ENCODE data around the gene ZBED3. TPM values are rescaled to one million over a fixed set of nuclear protein-coding genes. Genes with fewer than 3 reads are reported as not detected.
A peak's percentile ranks its signal among the peaks of the same experiment; 100 is the strongest.

Gene ZBED3
- total RNA-seq, 5 donors from 2014 or later (not counting 1 experiment from before 2014, with no cell fraction given) = 2.9 to 5.1 (median 4.3) TPM

GRCh38 chr5:77035950-77036349, 51.1 kb downstream of the ZBED3 start:
- H3K4me3 ChIP-seq (ENCODE audit: control insufficient read depth in 1 of 2, extremely low read depth in 1 of 2, low read length in 1 of 2) = no peak overlapping the region
- ChIA-PET CTCF (no interaction called here), POLR2A (no interaction called here)
- peaks cover 4 to 8% of the 10 kb centered on the region in 2 experiments for H3K4me1 ChIP-seq (ENCODE audit: control insufficient read depth in 1 of 2, extremely low read depth in 1 of 2, insufficient read depth in 2 of 2, low read length in 2 of 2)
- Mint-ChIP-seq H3K27me3 (no peaks in the 10 kb centered on the region), H3K36me3 (peaks cover 39% of the 10 kb centered on the region), H3K4me3 (no peak overlapping the region), H3K4me1 (peaks cover 27 to 51% (median 35%) of the 10 kb centered on the region in 3 donors), H3K27ac (no peak overlapping the region), H3K9me3 (no peaks in the 10 kb centered on the region)
- H3K27ac ChIP-seq (ENCODE audit: low read length) = no peak overlapping the region
- H3K9me3 ChIP-seq = no peaks in the 10 kb centered on the region
- H3K27me3 ChIP-seq (replicated peaks in 1 of 2; ENCODE audit: control insufficient read depth in 2 of 2, extremely low read depth in 1 of 2, insufficient read depth in 2 of 2, low read length in 1 of 2) = no peaks in the 10 kb centered on the region
- ATAC-seq (replicated peaks in 1 of 4) = no peak
- DNase-seq = no peak
- no CpG with 5 or more reads among the region's 1 CpG for WGBS (ENCODE audit: insufficient coverage)
- H3K36me3 ChIP-seq (ENCODE audit: control insufficient read depth in 2 of 2, extremely low read depth in 1 of 2, insufficient read depth in 1 of 2, low read length in 1 of 2) = peaks cover 0 to 49% of the 10 kb centered on the region in 2 donors

GRCh38 chr5:77033338-77033737, 53.7 kb downstream of the ZBED3 start:
- WGBS (ENCODE audit: insufficient coverage) = 100% methylated on average over 1 of the region's 5 CpGs
- CTCF ChIA-PET = interaction anchor here in 1 of 2 donors (1.1 kb wide), 1 partner anchor 11 kb away, joined by 3 read pairs; no protein-coding TSS in a partner anchor

GRCh38 chr5:77032635-77033034, 54.5 kb downstream of the ZBED3 start:
- CTCF ChIA-PET = interaction anchor here in 1 of 2 donors (0.5 to 1.1 kb wide), 2 partner anchors 12 to 772 kb away, joined by 3 read pairs; no protein-coding TSS in a partner anchor
- H3K27ac ChIP-seq (ENCODE audit: low read length) = no peak overlapping the region
- H3K4me3 ChIP-seq (ENCODE audit: control insufficient read depth in 1 of 2, extremely low read depth in 1 of 2, low read length in 1 of 2) = no peak overlapping the region
- POLR2A ChIA-PET = interaction anchor here in 1 of 2 donors (0.6 kb wide), 1 partner anchor 517 kb away, joined by 5 read pairs; no protein-coding TSS in a partner anchor
- no CpG with 5 or more reads among the region's 4 CpGs for WGBS (ENCODE audit: insufficient coverage)
- H3K36me3 ChIP-seq (ENCODE audit: control insufficient read depth in 2 of 2, extremely low read depth in 1 of 2, insufficient read depth in 1 of 2, low read length in 1 of 2) = peaks cover 0 to 30% of the 10 kb centered on the region in 2 donors
- DNase-seq (no peak), ATAC-seq (replicated peaks in 1 of 4) (no peak)
- peaks cover 4 to 17% of the 10 kb centered on the region in 2 experiments for H3K4me1 ChIP-seq (ENCODE audit: control insufficient read depth in 1 of 2, extremely low read depth in 1 of 2, insufficient read depth in 2 of 2, low read length in 2 of 2)
- H3K27me3 ChIP-seq (replicated peaks in 1 of 2; ENCODE audit: control insufficient read depth in 2 of 2, extremely low read depth in 1 of 2, insufficient read depth in 2 of 2, low read length in 1 of 2) = no peaks in the 10 kb centered on the region
- H3K4me3 Mint-ChIP-seq = peak overlapping the region in 2 of 3 donors; percentile 50 to 76
- H3K27ac Mint-ChIP-seq = no peak overlapping the region
- peaks cover 24% of the 10 kb centered on the region for H3K36me3 Mint-ChIP-seq
- peaks cover 6 to 12% (median 10%) of the 10 kb centered on the region in 3 donors for H3K9me3 Mint-ChIP-seq
- peaks cover 5% of the 10 kb centered on the region for H3K9me3 ChIP-seq
- H3K27me3 Mint-ChIP-seq = no peaks in the 10 kb centered on the region
- H3K4me1 Mint-ChIP-seq = peaks cover 33 to 56% (median 46%) of the 10 kb centered on the region in 3 donors

More at GRCh38 chr5:77033338-77033737, 53.7 kb downstream of the ZBED3 start:
- Mint-ChIP-seq H3K27me3 (no peaks in the 10 kb centered on the region), H3K27ac (no peak overlapping the region), H3K36me3 (peaks cover 24% of the 10 kb centered on the region), H3K4me3 (no peak overlapping the region), H3K9me3 (peaks cover 6 to 9% (median 7%) of the 10 kb centered on the region in 3 donors), H3K4me1 (peaks cover 33 to 56% (median 48%) of the 10 kb centered on the region in 3 donors)
- DNase-seq (no peak), ATAC-seq (replicated peaks in 1 of 4) (no peak)
- no peak overlapping the region for H3K4me3 ChIP-seq (ENCODE audit: control insufficient read depth in 1 of 2, extremely low read depth in 1 of 2, low read length in 1 of 2)
- H3K9me3 ChIP-seq = peaks cover 5% of the 10 kb centered on the region
- no peak overlapping the region for H3K27ac ChIP-seq (ENCODE audit: low read length)
- no peaks in the 10 kb centered on the region for H3K27me3 ChIP-seq (replicated peaks in 1 of 2; ENCODE audit: control insufficient read depth in 2 of 2, extremely low read depth in 1 of 2, insufficient read depth in 2 of 2, low read length in 1 of 2)
- peaks cover 4 to 17% of the 10 kb centered on the region in 2 experiments for H3K4me1 ChIP-seq (ENCODE audit: control insufficient read depth in 1 of 2, extremely low read depth in 1 of 2, insufficient read depth in 2 of 2, low read length in 2 of 2)
- peaks cover 0 to 35% of the 10 kb centered on the region in 2 donors for H3K36me3 ChIP-seq (ENCODE audit: control insufficient read depth in 2 of 2, extremely low read depth in 1 of 2, insufficient read depth in 1 of 2, low read length in 1 of 2)
- POLR2A ChIA-PET = interaction anchor here in 1 of 2 donors (0.6 kb wide), 1 partner anchor 517 kb away, joined by 5 read pairs; no protein-coding TSS in a partner anchor

GRCh38 chr5:77031891-77032290, 55.2 kb downstream of the ZBED3 start:
- H3K27me3 Mint-ChIP-seq = no peaks in the 10 kb centered on the region
- Histone ChIP-seq H3K4me1 (ENCODE audit: control insufficient read depth in 1 of 2, extremely low read depth in 1 of 2, insufficient read depth in 2 of 2, low read length in 2 of 2) (peaks cover 4 to 17% of the 10 kb centered on the region in 2 experiments), H3K4me3 (ENCODE audit: control insufficient read depth in 1 of 2, extremely low read depth in 1 of 2, low read length in 1 of 2) (no peak overlapping the region), H3K27ac (ENCODE audit: low read length) (no peak overlapping the region), H3K36me3 (ENCODE audit: control insufficient read depth in 2 of 2, extremely low read depth in 1 of 2, insufficient read depth in 1 of 2, low read length in 1 of 2) (peaks cover 0 to 26% of the 10 kb centered on the region in 2 donors), H3K27me3 (replicated peaks in 1 of 2; ENCODE audit: control insufficient read depth in 2 of 2, extremely low read depth in 1 of 2, insufficient read depth in 2 of 2, low read length in 1 of 2) (no peaks in the 10 kb centered on the region), H3K9me3 (peaks cover 8% of the 10 kb centered on the region)
- WGBS (ENCODE audit: insufficient coverage) = 80% methylated on average over 1 of the region's 3 CpGs
- peaks cover 24% of the 10 kb centered on the region for H3K36me3 Mint-ChIP-seq
- ChIA-PET POLR2A (no interaction called here), CTCF (no interaction called here)
- H3K4me1 Mint-ChIP-seq = peaks cover 28 to 52% (median 46%) of the 10 kb centered on the region in 3 donors
- DNase-seq (no peak), ATAC-seq (replicated peaks in 1 of 4) (no peak)
- peaks cover 6 to 12% (median 10%) of the 10 kb centered on the region in 3 donors for H3K9me3 Mint-ChIP-seq
- H3K4me3 Mint-ChIP-seq = peak overlapping the region; percentile 76 to 96 (median 94)
- H3K27ac Mint-ChIP-seq = no peak overlapping the region

- WGBS (ENCODE audit: insufficient coverage) = under 1% methylated on average over 81 of the region's 82 CpGs
- peaks cover 4 to 17% of the 10 kb centered on the region in 2 experiments for H3K4me1 ChIP-seq (ENCODE audit: control insufficient read depth in 1 of 2, extremely low read depth in 1 of 2, insufficient read depth in 2 of 2, low read length in 2 of 2)
- peak within 1 kb of the TSS; percentile 71 for H3K27ac ChIP-seq (ENCODE audit: low read length)
- H3K9me3 ChIP-seq = peaks cover 8% of the 10 kb centered on the region
- ChIA-PET CTCF (interaction anchor here (0.6 to 2.0 kb wide), 7 partner anchors 14 to 462 kb away, joined by 3 to 9 read pairs (median 4); partner anchors contain the start of gene WDR41 (in 1 of the 2)), POLR2A (interaction anchor here in 1 of 2 donors (0.5 to 0.7 kb wide), 2 partner anchors 57 to 1356 kb away, joined by 3 to 4 read pairs; partner anchors contain the start of gene ZBED3)
- DNase-seq (peak; percentile 78 to 96 (median 91)), ATAC-seq (replicated peaks in 1 of 4) (peak; percentile 98 to 99 (median 98))
- no peaks in the 10 kb centered on the region for H3K27me3 ChIP-seq (replicated peaks in 1 of 2; ENCODE audit: control insufficient read depth in 2 of 2, extremely low read depth in 1 of 2, insufficient read depth in 2 of 2, low read length in 1 of 2)
- H3K4me3 Mint-ChIP-seq = peak within 1 kb of the TSS; percentile 76 to 96 (median 94)
- H3K27ac Mint-ChIP-seq = peak within 1 kb of the TSS; percentile 90 to 94
- H3K9me3 Mint-ChIP-seq = peaks cover 6 to 12% (median 10%) of the 10 kb centered on the region in 3 donors
- peaks cover 0 to 14% of the 10 kb centered on the region in 2 donors for H3K36me3 ChIP-seq (ENCODE audit: control insufficient read depth in 2 of 2, extremely low read depth in 1 of 2, insufficient read depth in 1 of 2, low read length in 1 of 2)
- H3K27me3 Mint-ChIP-seq = no peaks in the 10 kb centered on the region
- H3K36me3 Mint-ChIP-seq = peaks cover 13% of the 10 kb centered on the region
- peak within 1 kb of the TSS; percentile 74 to 89 for H3K4me3 ChIP-seq (ENCODE audit: control insufficient read depth in 1 of 2, extremely low read depth in 1 of 2, low read length in 1 of 2)
- peaks cover 28 to 46% (median 46%) of the 10 kb centered on the region in 3 donors for H3K4me1 Mint-ChIP-seq
Observed at GRCh38 chr5:77030097-77031071, 56.7 kb downstream of the ZBED3 start, which contains the start of gene AGGF1. TSS of gene AGGF1 (plus strand) at chr5:77030404. CDS start at chr5:77030767, 363 bp downstream.

Data from T-cell (primary cell).